ENCODE results near the gene DPM2.

DNA sequence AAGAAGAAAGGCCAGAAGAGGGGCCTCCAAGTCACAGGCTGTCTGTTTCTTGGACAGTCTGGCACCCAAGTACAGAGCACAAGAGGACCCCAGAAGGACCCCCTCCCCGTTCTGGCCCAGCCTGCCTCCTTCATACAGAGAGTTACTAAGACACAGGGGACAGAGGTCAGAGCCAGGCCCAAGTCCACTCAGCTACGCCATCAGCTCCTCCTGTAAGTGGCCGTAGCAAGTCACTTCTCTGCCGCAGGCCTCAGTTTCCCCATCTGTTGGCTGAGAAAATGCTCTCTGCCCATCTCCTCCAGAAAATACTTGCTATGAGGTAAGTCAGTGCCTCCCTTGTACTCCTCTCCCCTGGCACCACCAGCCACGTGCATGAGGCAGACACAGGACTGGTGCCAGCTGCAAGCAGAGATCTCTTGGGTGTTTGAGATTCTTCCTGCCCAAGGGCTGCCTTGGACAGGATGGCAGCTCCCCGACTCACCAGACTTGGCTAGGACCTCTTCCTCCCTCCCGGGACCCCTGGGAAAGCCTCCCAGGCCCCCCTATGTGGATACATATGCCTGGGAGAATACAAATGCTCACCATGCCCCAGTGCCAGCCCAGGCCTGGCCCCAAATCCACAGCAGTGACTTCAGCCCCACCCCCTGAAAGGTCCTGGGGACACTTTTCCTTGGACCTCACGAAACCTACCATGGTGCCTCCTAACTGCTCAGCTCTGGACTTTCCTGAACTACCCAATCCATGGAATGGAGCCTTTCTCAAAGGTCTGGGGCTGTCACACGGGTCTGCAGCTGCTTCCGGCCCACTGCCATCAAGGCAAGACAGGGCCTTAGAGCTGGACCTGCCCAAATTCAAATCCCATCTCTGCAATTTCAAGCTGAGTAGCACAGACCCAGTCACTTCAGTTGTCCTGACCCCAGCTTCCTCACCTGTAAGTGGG, 38.0 kb upstream of the DPM2 start:
- TF ChIP-seq, protein P1, sequence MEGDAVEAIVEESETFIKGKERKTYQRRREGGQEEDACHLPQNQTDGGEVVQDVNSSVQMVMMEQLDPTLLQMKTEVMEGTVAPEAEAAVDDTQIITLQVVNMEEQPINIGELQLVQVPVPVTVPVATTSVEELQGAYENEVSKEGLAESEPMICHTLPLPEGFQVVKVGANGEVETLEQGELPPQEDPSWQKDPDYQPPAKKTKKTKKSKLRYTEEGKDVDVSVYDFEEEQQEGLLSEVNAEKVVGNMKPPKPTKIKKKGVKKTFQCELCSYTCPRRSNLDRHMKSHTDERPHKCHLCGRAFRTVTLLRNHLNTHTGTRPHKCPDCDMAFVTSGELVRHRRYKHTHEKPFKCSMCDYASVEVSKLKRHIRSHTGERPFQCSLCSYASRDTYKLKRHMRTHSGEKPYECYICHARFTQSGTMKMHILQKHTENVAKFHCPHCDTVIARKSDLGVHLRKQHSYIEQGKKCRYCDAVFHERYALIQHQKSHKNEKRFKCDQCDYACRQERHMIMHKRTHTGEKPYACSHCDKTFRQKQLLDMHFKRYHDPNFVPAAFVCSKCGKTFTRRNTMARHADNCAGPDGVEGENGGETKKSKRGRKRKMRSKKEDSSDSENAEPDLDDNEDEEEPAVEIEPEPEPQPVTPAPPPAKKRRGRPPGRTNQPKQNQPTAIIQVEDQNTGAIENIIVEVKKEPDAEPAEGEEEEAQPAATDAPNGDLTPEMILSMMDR (IDR thresholded peaks at IDR 0.05; ENCODE audit: borderline replicate concordance, extremely low read depth, low read length, poor library complexity, severe bottlenecking) = no peak
- TF ChIP-seq EZH2 (IDR thresholded peaks at IDR 0.05; ENCODE audit: borderline replicate concordance, low read depth, low read length, severe bottlenecking) = no peak

Data from DND-41 (cell line).